NB4 (cell line): ENCODE results near the gene LRRC10.
"Not testable (repeated sequence)": the region's sequence is repeated elsewhere in the genome, so short reads cannot be mapped to it uniquely, and the experiment has no call there.

Experiments
- DNase-seq: peaks from one replicate; pipeline ENCODE4 v3.0.0; 2010; ENCODE audit warnings: low read depth
- H3K4me3 ChIP-seq: one replicate; pipeline ENCODE4 v1.5.1; 2011; ENCODE audit warnings: mild to moderate bottlenecking, low read depth, low read length, moderate library complexity
- MYC ChIP-seq: IDR thresholded peaks from 2 replicates; pipeline ENCODE4 v1.6.1; 2011; ENCODE audit warnings: low read depth, low read length
- POLR2A ChIP-seq: IDR thresholded peaks from 2 replicates; pipeline ENCODE4 v1.6.1; 2011; ENCODE audit warnings: mild to moderate bottlenecking; ENCODE audit not compliant: insufficient read length; ENCODE audit errors: extremely low read depth
- TF ChIP-seq, protein P1 (sequence below): IDR thresholded peaks from one replicate; pipeline ENCODE4 v1.5.1; 2012; ENCODE audit warnings: low read depth, low read length
- TF ChIP-seq, protein P2 (sequence below): IDR thresholded peaks from 2 replicates; pipeline ENCODE4 v1.6.1; 2011; ENCODE audit warnings: low read depth, low read length

The LRRC10 gene

DNA sequence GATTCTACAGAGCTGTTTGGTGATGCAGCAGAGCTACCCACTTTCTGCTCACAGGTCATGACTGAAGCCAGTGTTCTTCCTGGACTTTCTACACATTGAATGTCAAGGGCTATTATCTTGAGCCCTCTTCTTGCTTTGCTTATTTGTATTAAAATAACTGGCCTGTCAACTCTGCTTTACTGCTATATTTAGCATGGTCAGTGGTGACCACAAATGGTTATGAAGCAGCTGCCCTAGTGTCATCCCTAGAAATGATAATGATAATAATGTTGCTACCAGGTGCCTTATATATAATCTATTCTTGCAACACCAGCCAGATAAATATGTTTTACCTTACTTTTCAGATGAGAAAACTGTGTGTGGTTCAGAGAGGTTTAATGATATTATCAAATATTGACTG lies 2.6 kb upstream of the LRRC10 start:
- no peak overlapping the region for H3K4me3 ChIP-seq
- DNase-seq: no peak
- TF ChIP-seq, protein P1, sequence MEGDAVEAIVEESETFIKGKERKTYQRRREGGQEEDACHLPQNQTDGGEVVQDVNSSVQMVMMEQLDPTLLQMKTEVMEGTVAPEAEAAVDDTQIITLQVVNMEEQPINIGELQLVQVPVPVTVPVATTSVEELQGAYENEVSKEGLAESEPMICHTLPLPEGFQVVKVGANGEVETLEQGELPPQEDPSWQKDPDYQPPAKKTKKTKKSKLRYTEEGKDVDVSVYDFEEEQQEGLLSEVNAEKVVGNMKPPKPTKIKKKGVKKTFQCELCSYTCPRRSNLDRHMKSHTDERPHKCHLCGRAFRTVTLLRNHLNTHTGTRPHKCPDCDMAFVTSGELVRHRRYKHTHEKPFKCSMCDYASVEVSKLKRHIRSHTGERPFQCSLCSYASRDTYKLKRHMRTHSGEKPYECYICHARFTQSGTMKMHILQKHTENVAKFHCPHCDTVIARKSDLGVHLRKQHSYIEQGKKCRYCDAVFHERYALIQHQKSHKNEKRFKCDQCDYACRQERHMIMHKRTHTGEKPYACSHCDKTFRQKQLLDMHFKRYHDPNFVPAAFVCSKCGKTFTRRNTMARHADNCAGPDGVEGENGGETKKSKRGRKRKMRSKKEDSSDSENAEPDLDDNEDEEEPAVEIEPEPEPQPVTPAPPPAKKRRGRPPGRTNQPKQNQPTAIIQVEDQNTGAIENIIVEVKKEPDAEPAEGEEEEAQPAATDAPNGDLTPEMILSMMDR: no peak
- no peak for TF ChIP-seq POLR2A
- TF ChIP-seq, protein P2, sequence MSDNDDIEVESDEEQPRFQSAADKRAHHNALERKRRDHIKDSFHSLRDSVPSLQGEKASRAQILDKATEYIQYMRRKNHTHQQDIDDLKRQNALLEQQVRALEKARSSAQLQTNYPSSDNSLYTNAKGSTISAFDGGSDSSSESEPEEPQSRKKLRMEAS: no peak
- no peak for TF ChIP-seq MYC

DNA sequence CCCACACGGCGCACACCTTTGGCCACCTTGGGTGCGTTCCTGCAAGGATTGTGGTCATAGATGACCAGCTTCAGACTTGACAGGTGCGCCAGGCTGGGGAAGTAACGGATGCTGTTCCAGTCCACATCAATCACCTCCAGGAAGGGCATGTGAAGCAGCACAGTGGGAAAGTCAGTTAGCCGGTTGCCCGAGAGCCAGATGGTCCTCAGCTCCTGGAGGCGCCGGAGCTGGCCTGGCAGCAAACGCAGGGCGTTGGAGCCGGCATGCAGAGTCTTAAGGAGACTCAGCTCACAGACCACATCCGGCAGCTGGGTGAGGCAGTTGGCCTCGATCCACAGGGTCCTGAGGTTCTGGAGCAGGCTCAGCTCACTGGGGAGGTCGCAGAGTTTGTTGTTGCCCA lies 581 bp downstream of the LRRC10 start:
- TF ChIP-seq, protein P2: no peak
- TF ChIP-seq POLR2A (no peak), MYC (no peak)
- TF ChIP-seq, protein P1: no peak
- no peak overlapping the region for H3K4me3 ChIP-seq
- DNase-seq: no peak

DNA sequence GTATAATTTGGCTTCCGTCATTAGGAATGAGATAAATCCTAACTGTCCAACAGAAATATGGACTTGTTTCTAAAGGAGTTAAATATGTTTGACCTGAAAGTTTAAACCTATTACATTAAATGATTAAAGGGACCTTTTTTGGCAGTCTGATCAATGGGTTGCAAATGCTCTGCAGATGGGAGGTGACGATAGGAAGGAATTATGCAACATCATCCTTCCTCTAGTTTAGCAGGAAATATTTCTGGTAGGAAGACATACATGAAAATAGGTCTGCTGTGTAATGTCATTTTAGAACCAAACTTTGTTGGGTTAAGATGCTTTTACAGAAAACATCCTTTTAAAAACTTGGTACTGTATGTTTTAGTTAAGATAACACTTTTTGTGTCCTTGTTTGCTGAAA lies 2.6 kb downstream of the LRRC10 start:
- TF ChIP-seq POLR2A (no peak), MYC (no peak)
- TF ChIP-seq, protein P2: no peak
- TF ChIP-seq, protein P1: no peak
- H3K4me3 ChIP-seq: no peak overlapping the region
- DNase-seq: no peak

DNA sequence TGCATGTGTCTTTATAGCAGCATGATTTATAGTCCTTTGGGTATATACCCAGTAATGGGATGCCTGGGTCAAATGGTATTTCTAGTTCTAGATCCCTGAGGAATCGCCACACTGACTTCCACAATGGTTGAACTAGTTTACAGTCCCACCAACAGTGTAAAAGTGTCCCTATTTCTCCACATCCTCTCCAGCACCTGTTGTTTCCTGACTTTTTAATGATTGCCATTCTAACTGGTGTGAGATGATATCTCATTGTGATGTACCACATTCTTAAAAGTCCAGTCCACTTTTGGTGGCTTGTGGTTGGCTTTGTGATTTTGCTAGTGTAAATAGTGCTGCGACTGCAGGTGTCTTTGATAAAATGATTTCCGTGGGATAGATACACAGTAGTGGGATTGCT lies 6.4 kb downstream of the LRRC10 start:
- H3K4me3 ChIP-seq, DNase-seq: not testable (repeated sequence)

DNA sequence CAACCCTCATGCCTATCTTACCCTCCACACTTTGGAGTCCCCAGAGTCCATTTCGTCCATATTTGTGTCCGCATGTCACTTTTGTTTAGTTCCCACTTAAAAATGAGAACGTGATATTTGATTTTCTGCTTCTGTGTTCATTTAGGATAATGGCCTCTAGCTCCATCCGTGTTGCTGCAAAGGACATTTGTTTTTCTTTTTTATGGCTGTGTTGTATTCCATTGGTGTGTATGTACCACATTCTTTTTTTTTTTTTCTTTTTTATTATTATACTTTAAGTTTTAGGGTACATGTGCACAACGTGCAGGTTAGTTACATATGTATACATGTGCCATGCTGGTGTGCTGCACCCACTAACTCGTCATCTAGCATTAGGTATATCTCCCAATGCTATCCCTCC lies 7.2 kb downstream of the LRRC10 start:
- H3K4me3 ChIP-seq, DNase-seq: not testable (repeated sequence)

DNA sequence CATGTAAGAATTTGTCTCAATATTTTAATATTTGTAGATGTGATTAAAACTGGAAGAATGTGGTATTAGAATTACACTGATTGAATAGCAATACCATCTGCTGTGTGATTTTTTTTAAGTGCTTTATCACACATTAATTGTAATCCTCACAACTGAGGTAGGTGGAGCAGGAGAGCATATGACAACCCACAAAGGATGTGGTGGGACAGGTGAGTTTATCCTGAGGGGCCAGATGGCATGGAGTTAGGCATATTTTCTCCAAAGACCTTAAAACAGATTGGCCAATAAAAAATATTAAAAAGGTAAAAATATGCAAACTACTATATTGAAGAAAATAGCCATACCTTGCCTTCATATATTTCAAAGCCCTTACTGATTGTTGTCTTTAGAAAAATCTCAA lies 7.8 kb downstream of the LRRC10 start:
- DNase-seq: no peak
- H3K4me3 ChIP-seq: no peak overlapping the region
- TF ChIP-seq, protein P1: peak; percentile 3
- TF ChIP-seq MYC: no peak

DNA sequence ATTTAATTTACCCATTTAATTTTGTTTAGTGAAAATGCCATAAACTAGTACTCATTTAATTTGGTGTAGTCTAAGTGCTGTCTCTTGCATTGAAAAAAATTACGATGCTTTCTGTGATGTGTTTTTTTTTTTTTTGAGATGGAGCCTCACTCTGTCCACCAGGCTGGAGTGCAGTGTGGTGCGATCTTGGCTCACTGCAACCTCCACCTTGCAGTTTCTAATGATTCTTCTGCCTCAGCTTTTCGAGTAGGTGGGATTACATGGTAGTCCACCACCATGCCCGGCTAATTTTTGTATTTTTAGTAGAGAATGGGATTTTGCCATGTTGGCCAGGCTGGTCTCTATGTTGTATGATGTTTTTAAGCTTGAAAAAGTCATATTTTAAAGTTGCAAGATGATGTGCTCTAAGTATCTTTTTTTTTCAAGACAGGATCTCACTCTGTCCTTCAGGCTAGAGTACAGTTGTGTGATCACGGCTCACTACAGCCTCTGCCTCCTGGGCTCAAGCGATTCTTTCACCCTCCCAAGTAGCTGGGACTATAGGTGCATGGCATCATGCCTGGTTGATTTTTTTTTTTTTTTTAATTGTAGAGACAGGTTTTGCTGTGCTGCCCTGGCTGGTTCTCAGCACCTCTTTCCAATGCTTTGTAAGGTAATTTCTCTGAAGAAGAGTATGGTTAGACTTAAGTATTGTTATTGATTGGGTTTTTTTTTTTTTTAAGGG lies 8.6 kb downstream of the LRRC10 start:
- no peak for DNase-seq

More for the DNA sequence above, 8.6 kb downstream of the LRRC10 start:
- TF ChIP-seq MYC: no peak
- TF ChIP-seq POLR2A: no peak
- TF ChIP-seq, protein P2: no peak
- TF ChIP-seq, protein P1: no peak
- no peak overlapping the region for H3K4me3 ChIP-seq
